Measurements from ENCODE around the gene ELOVL2. TPM values are rescaled to one million over a fixed set of nuclear protein-coding genes. Genes with fewer than 3 reads are reported as not detected.

The ELOVL2 gene
- total RNA-seq, 2 experiments from 2014 or later: not detected

- no TSS peak for BruUV-seq (replicated peaks)
- Histone ChIP-seq H3K4me2 (ENCODE audit: low read length) (no peak overlapping the region), H3K36me3 (ENCODE audit: insufficient read depth, low read length) (no peaks in the 10 kb centered on the region), H3K27ac (ENCODE audit: low read depth, low read length, poor library complexity, severe bottlenecking) (no peak overlapping the region), H3K9me2 (ENCODE audit: insufficient read depth, low read length) (no peaks in the 10 kb centered on the region), H3K79me2 (ENCODE audit: insufficient read depth, low read depth, low read length) (no peaks in the 10 kb centered on the region), H3K9me3 (ENCODE audit: low read length) (no peaks in the 10 kb centered on the region), H2AFZ (ENCODE audit: low read length) (no peak overlapping the region), H3K4me1 (ENCODE audit: insufficient read depth, low read length, poor library complexity, severe bottlenecking) (no peaks in the 10 kb centered on the region), H4K20me1 (ENCODE audit: insufficient read depth, low read length) (no peaks in the 10 kb centered on the region), H3K4me3 (ENCODE audit: low read depth, low read length, poor library complexity, severe bottlenecking) (no peak overlapping the region)
- ChIA-PET CTCF (ENCODE audit: unreplicated experiment) (no interaction called here), POLR2A (interaction anchor here (0.6 kb wide), 1 partner anchor 168 kb away, joined by 4 read pairs; no protein-coding TSS in a partner anchor)
- intact Hi-C loops (cut with micrococcal nuclease; ENCODE audit: unreplicated experiment): no loop called here
- DNase-seq (ENCODE audit: low spot score): no peak
- TF ChIP-seq CTCF (conservative IDR thresholded peaks at IDR 0.05; ENCODE audit: low read length): no peak
- TF ChIP-seq EZH2phosphoT487 (IDR thresholded peaks at IDR 0.05; ENCODE audit: borderline replicate concordance, low read depth, low read length): no peak
Measured at GRCh38 chr6:11015102-11015501, 29.0 kb downstream of the ELOVL2 start.

- H3K9me2 ChIP-seq (ENCODE audit: insufficient read depth, low read length): no peaks in the 10 kb centered on the region
- BruUV-seq (replicated peaks): no TSS peak
- no peak overlapping the region for H3K27ac ChIP-seq (ENCODE audit: low read depth, low read length, poor library complexity, severe bottlenecking)
- no peaks in the 10 kb centered on the region for H3K79me2 ChIP-seq (ENCODE audit: insufficient read depth, low read depth, low read length)
- no peaks in the 10 kb centered on the region for H3K9me3 ChIP-seq (ENCODE audit: low read length)
- TF ChIP-seq EZH2phosphoT487 (IDR thresholded peaks at IDR 0.05; ENCODE audit: borderline replicate concordance, low read depth, low read length) (no peak), CTCF (conservative IDR thresholded peaks at IDR 0.05; ENCODE audit: low read length) (no peak)
- intact Hi-C loops (cut with micrococcal nuclease; ENCODE audit: unreplicated experiment): no loop called here
- no peak overlapping the region for H3K4me3 ChIP-seq (ENCODE audit: low read depth, low read length, poor library complexity, severe bottlenecking)
- no peaks in the 10 kb centered on the region for H3K36me3 ChIP-seq (ENCODE audit: insufficient read depth, low read length)
- no peak overlapping the region for H3K4me2 ChIP-seq (ENCODE audit: low read length)
- H4K20me1 ChIP-seq (ENCODE audit: insufficient read depth, low read length): no peaks in the 10 kb centered on the region
- no peak overlapping the region for H2AFZ ChIP-seq (ENCODE audit: low read length)
- no peak for DNase-seq (ENCODE audit: low spot score)
- POLR2A ChIA-PET: no interaction called here
- H3K4me1 ChIP-seq (ENCODE audit: insufficient read depth, low read length, poor library complexity, severe bottlenecking): no peaks in the 10 kb centered on the region
- CTCF ChIA-PET (ENCODE audit: unreplicated experiment): no interaction called here
Measured at GRCh38 chr6:11013721-11014070, 30.4 kb downstream of the ELOVL2 start.

- no peak overlapping the region for H3K4me2 ChIP-seq (ENCODE audit: low read length)
- no peaks in the 10 kb centered on the region for H3K36me3 ChIP-seq (ENCODE audit: insufficient read depth, low read length)
- TF ChIP-seq CTCF (conservative IDR thresholded peaks at IDR 0.05; ENCODE audit: low read length) (no peak), EZH2phosphoT487 (IDR thresholded peaks at IDR 0.05; ENCODE audit: borderline replicate concordance, low read depth, low read length) (no peak)
- BruUV-seq (replicated peaks): no TSS peak
- no peak overlapping the region for H2AFZ ChIP-seq (ENCODE audit: low read length)
- no peaks in the 10 kb centered on the region for H3K9me3 ChIP-seq (ENCODE audit: low read length)
- no peak for DNase-seq (ENCODE audit: low spot score)
- POLR2A ChIA-PET: no interaction called here
- H4K20me1 ChIP-seq (ENCODE audit: insufficient read depth, low read length): no peaks in the 10 kb centered on the region
- H3K4me1 ChIP-seq (ENCODE audit: insufficient read depth, low read length, poor library complexity, severe bottlenecking): no peaks in the 10 kb centered on the region
- CTCF ChIA-PET (ENCODE audit: unreplicated experiment): no interaction called here
- no peaks in the 10 kb centered on the region for H3K9me2 ChIP-seq (ENCODE audit: insufficient read depth, low read length)
- intact Hi-C loops (cut with micrococcal nuclease; ENCODE audit: unreplicated experiment): no loop called here
- no peak overlapping the region for H3K27ac ChIP-seq (ENCODE audit: low read depth, low read length, poor library complexity, severe bottlenecking)
- no peaks in the 10 kb centered on the region for H3K79me2 ChIP-seq (ENCODE audit: insufficient read depth, low read depth, low read length)
- no peak overlapping the region for H3K4me3 ChIP-seq (ENCODE audit: low read depth, low read length, poor library complexity, severe bottlenecking)
Measured at GRCh38 chr6:11012976-11013720, 31.0 kb downstream of the ELOVL2 start.

Data from OCI-LY7 (cell line).